Aorta (tissue), 5 donors: Measurements from ENCODE around the gene ESF1. TPM values are rescaled to one million over a fixed set of nuclear protein-coding genes. Genes with fewer than 3 reads are reported as not detected.
A peak's percentile ranks its signal among the peaks of the same experiment; 100 is the strongest.

Experiments used
- ATAC-seq: fragments of 200-7000 bp; cut with Tn5 transposase; one replicate; pipeline ENCODE4 v1.9.1; 2022; ENCODE audit warnings: moderate library complexity; ENCODE audit not compliant: low FRiP score
- DNase-seq, 2 donors: peaks; one replicate each; pipeline ENCODE4 v3.0.0-alpha.2; 2020
- H3K27ac ChIP-seq, 2 donors: one replicate each; pipeline ENCODE4 v1.5.1; 2013; ENCODE audit warnings: low read length in 2 of 2, mild to moderate bottlenecking in 2 of 2, moderate library complexity in 2 of 2, control low read depth in 1 of 2, inconsistent platforms in 1 of 2, low read depth in 1 of 2
- H3K27me3 ChIP-seq, 2 donors: one replicate each; pipeline ENCODE4 v1.6.1; 2013; ENCODE audit warnings: control low read depth in 1 of 2, low read length in 1 of 2, mild to moderate bottlenecking in 1 of 2, moderate library complexity in 1 of 2; ENCODE audit not compliant: insufficient read depth in 2 of 2, control insufficient read depth in 1 of 2
- H3K36me3 ChIP-seq, 2 donors: one replicate each; pipeline ENCODE4 v1.6.1; 2013; ENCODE audit warnings: control low read depth in 1 of 2, low read length in 1 of 2, mild to moderate bottlenecking in 1 of 2; ENCODE audit not compliant: insufficient read depth in 2 of 2, control insufficient read depth in 1 of 2
- H3K4me1 ChIP-seq, 2 donors: one replicate each; pipeline ENCODE4 v1.6.1; 2013; ENCODE audit warnings: low read length in 2 of 2, control low read depth in 1 of 2, mild to moderate bottlenecking in 1 of 2, moderate library complexity in 1 of 2; ENCODE audit not compliant: insufficient read depth in 2 of 2, control insufficient read depth in 1 of 2
- H3K4me3 ChIP-seq, 2 donors: one replicate each; pipeline ENCODE4 v1.5.1; 2013; ENCODE audit warnings: low read length in 2 of 2, control low read depth in 1 of 2, mild to moderate bottlenecking in 1 of 2
- H3K9me3 ChIP-seq: one replicate; pipeline ENCODE4 v1.6.1; 2013; ENCODE audit warnings: mild to moderate bottlenecking, low read length; ENCODE audit not compliant: control insufficient read depth
- WGBS, 2 donors: extraction: QIAGEN DNeasy Blood & Tissue Kit; methylation state at CpG; one replicate each; pipeline ENCODE4 v1.1.7; 2013; 5-methylcytosine and 5-hydroxymethylcytosine counted together
- intact Hi-C, 2 donors: fragments of 100-400 bp; cut with DNase I; formaldehyde crosslinking; loops; one replicate each; pipeline versions ENCODE4 v1.14.2 to v1.15.0; 2022
- polyA plus RNA-seq, 2 donors: library from polyadenylated mRNA; stranded (reverse); fragments of 200-250 nt; gene quantifications; one replicate each; pipeline ENCODE4 v1.2.3, GENCODE V29; 2013
- total RNA-seq, 2 donors: library from RNA; stranded (reverse); fragmentation: NEBNext Ultra II Directional; extraction: Animal tissue kit (Norgen Biotek cat#: 25700); gene quantifications; one replicate each; pipeline ENCODE4 v1.2.1, GENCODE V29; 2021
- donor health status: healthy with polysubstance abuse.
- donor health status: Bipolar disorder and iron deficiency.
- donor health status: DM: no; HTN: no; CAD: no.
- donor health status: DM: no; HTN: no; CAD: no.
- donor health status: DM: yes; HTN: yes; CAD: no.

The ESF1 gene
- total and polyA plus RNA-seq, 4 donors = 6.8 to 18.2 (median 14.3) TPM

DNA sequence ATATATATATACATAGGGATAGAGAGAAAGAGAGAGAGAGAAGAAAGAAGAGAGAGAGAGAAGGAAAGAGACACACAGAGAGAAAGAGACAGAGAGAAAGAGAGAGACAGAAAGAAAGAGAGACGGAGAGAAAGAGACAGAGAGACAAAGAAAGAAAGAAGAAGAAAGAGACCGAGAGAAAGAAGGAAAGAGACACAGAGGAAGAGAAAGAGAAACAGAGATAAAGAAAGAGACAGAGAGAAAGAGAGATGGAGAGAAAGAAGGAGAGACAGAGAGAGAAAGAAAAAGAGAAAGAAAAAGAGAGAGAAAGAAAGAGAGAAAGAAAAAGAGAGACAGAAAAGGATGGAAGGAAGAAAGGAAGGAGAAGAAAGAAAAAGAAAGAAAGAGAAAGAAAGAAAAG is 99.1 kb downstream of the ESF1 start:
- DNase-seq (no peak), ATAC-seq (no peak)
- H3K4me1 ChIP-seq = peaks cover 0 to 5% of the 10 kb centered on the region in 2 donors
- H3K9me3 ChIP-seq = no peaks in the 10 kb centered on the region
- intact Hi-C loops = loop anchor here in 1 of 2 donors (5.0 kb wide), 1 partner anchor 57 kb away; no protein-coding TSS in a partner anchor
- H3K4me3 ChIP-seq = no peak overlapping the region
- no peaks in the 10 kb centered on the region for H3K36me3 ChIP-seq
- 93 to 95% methylated on average over 2 of the region's 2 CpGs for WGBS, 2 donors
- H3K27ac ChIP-seq = no peak overlapping the region
- H3K27me3 ChIP-seq = no peaks in the 10 kb centered on the region

DNA sequence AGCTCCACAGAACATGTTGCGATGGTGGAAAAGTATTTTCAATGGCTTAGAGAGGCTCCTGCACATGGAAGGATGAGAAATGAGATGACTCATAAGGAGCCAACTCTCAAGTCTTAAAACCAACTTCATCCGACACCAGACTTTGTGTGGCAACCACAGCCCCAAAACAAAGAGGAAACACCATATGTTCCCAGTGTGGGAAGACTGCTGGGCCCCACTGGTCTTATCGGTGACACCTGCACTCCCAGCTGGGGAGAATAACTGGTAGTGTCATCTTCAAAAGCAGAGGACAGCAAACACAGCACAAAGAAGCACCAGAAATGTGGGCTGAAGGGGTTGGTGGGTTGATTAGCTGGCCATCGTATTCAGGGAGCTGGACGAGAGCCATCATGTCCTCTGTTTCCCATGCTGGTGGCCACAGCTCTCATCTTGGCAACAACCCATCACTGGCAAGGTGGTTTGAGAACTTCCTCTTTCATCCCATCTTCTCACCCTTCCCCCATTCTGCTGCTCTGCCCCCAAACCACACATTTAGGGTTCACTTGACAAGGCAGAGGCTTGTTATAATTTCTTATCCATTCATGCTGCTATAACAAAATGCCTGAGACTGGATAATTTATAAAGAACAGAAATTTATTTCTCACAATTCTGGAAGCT is 100.0 kb downstream of the ESF1 start:
- 90% methylated on average over 5 of the region's 5 CpGs for WGBS, 2 donors
- Histone ChIP-seq H3K4me3 (no peak overlapping the region), H3K9me3 (no peaks in the 10 kb centered on the region), H3K36me3 (no peaks in the 10 kb centered on the region), H3K27ac (no peak overlapping the region), H3K27me3 (no peaks in the 10 kb centered on the region), H3K4me1 (peaks cover 0 to 3% of the 10 kb centered on the region in 2 donors)
- ATAC-seq = no peak
- DNase-seq = no peak
- intact Hi-C loops = loop anchor here in 1 of 2 donors (5.0 kb wide), 1 partner anchor 58 kb away; no protein-coding TSS in a partner anchor

DNA sequence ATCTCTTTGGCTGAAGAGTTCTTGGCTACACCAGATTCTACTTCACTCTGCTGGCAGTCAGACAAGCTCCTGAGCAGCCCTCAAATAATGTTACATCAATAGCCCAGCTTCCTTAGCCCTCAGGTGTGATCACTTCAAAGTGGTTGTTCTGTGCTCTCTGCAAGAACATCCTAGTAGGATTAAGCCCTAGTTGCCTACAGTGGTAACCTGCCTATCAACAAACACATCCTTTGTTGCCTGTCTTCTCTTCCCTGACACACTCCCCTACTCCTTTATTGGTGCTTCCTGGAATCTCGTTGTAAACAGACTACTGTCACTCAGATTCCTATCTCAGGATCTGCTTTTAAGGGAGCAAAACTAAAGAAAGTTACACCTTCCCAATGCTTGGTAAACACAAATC is 100.9 kb downstream of the ESF1 start:
- 51 to 66% methylated on average over 1 of the region's 1 CpG for WGBS, 2 donors
- ATAC-seq (no peak), DNase-seq (no peak)
- Histone ChIP-seq H3K27ac (no peak overlapping the region), H3K4me3 (no peak overlapping the region), H3K4me1 (peaks cover 0 to 3% of the 10 kb centered on the region in 2 donors), H3K27me3 (no peaks in the 10 kb centered on the region), H3K9me3 (no peaks in the 10 kb centered on the region), H3K36me3 (no peaks in the 10 kb centered on the region)
- intact Hi-C loops = no loop called here

- Histone ChIP-seq H3K36me3 (no peaks in the 10 kb centered on the region), H3K4me1 (no peaks in the 10 kb centered on the region), H3K27me3 (no peaks in the 10 kb centered on the region), H3K9me3 (no peaks in the 10 kb centered on the region), H3K27ac (no peak overlapping the region), H3K4me3 (no peak overlapping the region)
- ATAC-seq (no peak), DNase-seq (no peak)
- 73 to 96% methylated on average over 4 of the region's 4 CpGs for WGBS, 2 donors
- intact Hi-C loops = no loop called here
Measured at GRCh38 chr20:13681248-13682125, 103.2 kb downstream of the ESF1 start.

GRCh38 chr20:13678944-13679343 is 105.8 kb downstream of the ESF1 start:
- H3K9me3 ChIP-seq = no peaks in the 10 kb centered on the region
- ATAC-seq (no peak), DNase-seq (no peak)
- no peaks in the 10 kb centered on the region for H3K27me3 ChIP-seq
- H3K4me3 ChIP-seq = no peak overlapping the region
- H3K27ac ChIP-seq = no peak overlapping the region
- intact Hi-C loops = no loop called here
- H3K36me3 ChIP-seq = no peaks in the 10 kb centered on the region
- H3K4me1 ChIP-seq = no peaks in the 10 kb centered on the region
- 53 to 65% methylated on average over 1 of the region's 1 CpG for WGBS, 2 donors

- no peaks in the 10 kb centered on the region for H3K27me3 ChIP-seq
- H3K9me3 ChIP-seq = no peaks in the 10 kb centered on the region
- no peak overlapping the region for H3K27ac ChIP-seq
- no peaks in the 10 kb centered on the region for H3K36me3 ChIP-seq
- DNase-seq (no peak), ATAC-seq (no peak)
- intact Hi-C loops = no loop called here
- H3K4me3 ChIP-seq = no peak overlapping the region
- 98% methylated on average over 4 of the region's 4 CpGs for WGBS, 2 donors
- no peaks in the 10 kb centered on the region for H3K4me1 ChIP-seq
Measured at GRCh38 chr20:13677241-13677640, 107.5 kb downstream of the ESF1 start.

DNA sequence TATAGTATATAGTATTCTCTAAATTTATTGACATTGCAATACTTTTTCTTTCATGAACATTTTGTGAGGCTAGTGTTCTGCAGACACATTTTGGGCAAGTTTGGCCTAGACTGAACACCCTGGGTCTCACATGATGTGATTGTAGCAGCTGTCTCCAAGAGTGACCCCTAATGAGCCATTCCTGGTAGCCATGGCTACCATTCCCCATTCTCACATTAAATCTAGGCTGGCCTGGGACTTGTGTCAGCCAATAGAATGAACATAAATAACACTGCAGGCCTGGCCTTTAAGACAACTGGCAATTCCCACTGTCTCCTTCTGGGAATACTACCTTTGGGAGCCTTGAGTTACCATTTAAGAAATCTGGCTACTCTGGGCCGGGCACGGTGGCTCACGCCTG is 108.0 kb downstream of the ESF1 start:
- no peak for ATAC-seq
- intact Hi-C loops = no loop called here

GRCh38 chr20:13672690-13673089 is 112.0 kb downstream of the ESF1 start:
- WGBS, 2 donors = 8 to 19% methylated on average over 3 of the region's 3 CpGs
- no peaks in the 10 kb centered on the region for H3K36me3 ChIP-seq
- no peak overlapping the region for H3K4me3 ChIP-seq
- intact Hi-C loops = loop anchor here (5.0 kb wide), 3 partner anchors 45 to 70 kb away; no protein-coding TSS in a partner anchor
- H3K9me3 ChIP-seq = no peaks in the 10 kb centered on the region
- no peak overlapping the region for H3K27ac ChIP-seq
- H3K27me3 ChIP-seq = no peaks in the 10 kb centered on the region
- H3K4me1 ChIP-seq = no peaks in the 10 kb centered on the region
- DNase-seq (no peak), ATAC-seq (peak; percentile 66)

More for the DNA sequence above, 108.0 kb downstream of the ESF1 start:
- 92 to 96% methylated on average over 3 of the region's 3 CpGs for WGBS, 2 donors
- DNase-seq = no peak
- Histone ChIP-seq H3K9me3 (no peaks in the 10 kb centered on the region), H3K27me3 (no peaks in the 10 kb centered on the region), H3K27ac (no peak overlapping the region), H3K4me1 (no peaks in the 10 kb centered on the region), H3K36me3 (no peaks in the 10 kb centered on the region), H3K4me3 (no peak overlapping the region)
